AG09319 (cell line): ENCODE results near the gene IL15RA.
A peak's percentile ranks its signal among the peaks of the same experiment; 100 is the strongest.

Source experiments
- DNase-seq: peaks from one replicate; pipeline ENCODE4 v3.0.0-alpha.2; 2010; ENCODE audit warnings: low read depth; ENCODE audit errors: extremely low read depth
- CTCF ChIP-seq: IDR thresholded peaks from 2 replicates; pipeline ENCODE4 v1.5.1; 2011; ENCODE audit warnings: low read depth, mild to moderate bottlenecking, inconsistent platforms, low read length, moderate library complexity

The IL15RA gene, protein sequence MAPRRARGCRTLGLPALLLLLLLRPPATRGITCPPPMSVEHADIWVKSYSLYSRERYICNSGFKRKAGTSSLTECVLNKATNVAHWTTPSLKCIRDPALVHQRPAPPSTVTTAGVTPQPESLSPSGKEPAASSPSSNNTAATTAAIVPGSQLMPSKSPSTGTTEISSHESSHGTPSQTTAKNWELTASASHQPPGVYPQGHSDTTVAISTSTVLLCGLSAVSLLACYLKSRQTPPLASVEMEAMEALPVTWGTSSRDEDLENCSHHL

DNA sequence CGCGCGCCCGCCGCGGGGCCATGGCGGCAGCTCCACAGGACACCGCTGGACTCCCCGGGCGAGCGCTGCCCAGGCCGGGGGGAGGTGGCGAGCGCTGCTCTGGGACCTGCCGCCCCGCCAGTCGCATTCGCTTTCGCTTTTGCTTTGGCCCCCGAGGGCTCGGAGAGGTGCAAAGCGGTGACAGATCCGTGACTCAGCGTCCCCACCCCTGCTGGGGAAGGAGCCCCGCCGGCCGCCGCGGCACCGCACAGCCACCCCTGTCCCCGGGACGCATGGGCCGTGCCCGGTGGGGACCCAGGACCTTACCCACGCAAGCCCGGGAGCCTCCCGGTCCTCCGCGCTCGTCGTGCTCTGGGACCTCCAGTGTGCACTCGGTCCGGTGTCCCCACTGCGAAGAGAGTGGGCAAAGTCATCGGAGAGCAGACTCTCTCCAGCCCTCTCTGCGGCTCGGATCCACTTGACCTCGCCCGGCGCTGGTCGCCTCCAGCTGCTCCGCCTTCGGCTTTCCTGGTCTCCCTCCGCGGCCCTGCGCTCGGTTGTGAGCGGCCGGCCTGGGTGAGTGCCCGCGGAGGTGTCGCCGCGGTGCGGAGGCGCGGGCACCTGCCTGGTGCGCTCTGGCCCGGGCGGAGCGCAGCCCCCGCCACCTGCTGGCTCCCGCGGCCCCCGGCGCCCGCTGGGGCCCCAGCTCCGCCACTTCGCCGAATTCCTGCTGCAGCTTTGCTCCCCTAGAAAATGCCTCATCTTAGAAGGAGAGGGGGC lies at the start of gene IL15RA:
IL15RA (minus strand) TSS at position 73 of the 759 bp plus-strand sequence; CDS start at position 22, 51 bp downstream.
- DNase-seq: peak; percentile 20

GRCh38 chr10:6025683-6026255 lies 48.4 kb upstream of the IL15RA start:
- no peak for DNase-seq
- TF ChIP-seq CTCF: no peak

More for the DNA sequence above, at the start of gene IL15RA:
- TF ChIP-seq CTCF: no peak

DNA sequence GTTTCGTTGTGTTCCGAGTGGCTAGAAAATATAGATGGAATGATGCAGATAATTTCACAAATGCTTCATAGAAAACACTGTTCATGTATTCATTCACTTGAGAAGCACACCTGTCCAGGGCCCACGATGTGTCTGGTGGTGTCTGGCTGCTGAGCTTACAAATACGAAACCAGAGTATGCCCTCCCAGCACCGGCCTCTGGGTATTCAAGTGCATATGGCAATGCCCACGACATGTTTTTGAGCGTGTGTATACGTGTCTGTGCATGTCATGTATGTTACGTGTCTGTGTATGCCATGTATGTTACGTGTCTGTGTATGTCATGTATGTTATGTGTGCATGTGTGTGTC lies 47.0 kb upstream of the IL15RA start:
- TF ChIP-seq CTCF: no peak
- DNase-seq: no peak

GRCh38 chr10:6023661-6024333 lies 46.5 kb upstream of the IL15RA start:
- DNase-seq: no peak

GRCh38 chr10:6022660-6023059 lies 45.3 kb upstream of the IL15RA start:
- no peak for DNase-seq
- no peak for TF ChIP-seq CTCF

More at GRCh38 chr10:6023661-6024333, 46.5 kb upstream of the IL15RA start:
- TF ChIP-seq CTCF: no peak

DNA sequence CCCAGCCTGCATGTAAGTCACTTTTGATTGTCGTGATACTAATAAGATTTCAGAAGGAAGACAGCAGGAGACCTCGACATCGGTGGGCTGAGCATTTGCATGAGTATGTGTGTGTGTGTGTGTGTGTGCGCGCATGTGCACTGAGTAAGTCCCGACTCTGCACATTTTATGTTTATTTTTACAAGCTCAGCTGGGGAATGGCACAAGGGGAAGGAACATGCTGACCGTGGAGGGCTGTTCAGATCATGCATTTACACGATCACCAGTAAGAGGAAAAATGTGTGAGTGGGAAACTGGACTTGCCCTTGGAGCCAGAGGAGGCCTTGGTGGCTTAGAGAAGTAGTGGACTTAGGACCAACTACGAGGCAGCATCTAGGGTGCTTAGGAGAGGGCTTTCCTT lies 43.5 kb upstream of the IL15RA start:
- no peak for DNase-seq
- TF ChIP-seq CTCF: no peak

- no peak for TF ChIP-seq CTCF
- no peak for DNase-seq
These were observed 42.5 kb upstream of the IL15RA start for GRCh38 chr10:6019796-6020195.
